Endothelial cell of umbilical vein (primary cell): ENCODE results near the gene SIPA1L3. TPM values are rescaled to one million over a fixed set of nuclear protein-coding genes. Genes with fewer than 3 reads are reported as not detected.

ENCODE experiments used
- BruUV-seq: library from RNA; stranded (reverse); fragments of 400-500 nt; replicated peaks from 2 replicates; lab custom pipeline; 2021; lab: Mats Ljungman, UMichigan
- CTCF ChIA-PET: fragments of 300-600, 350-600 bp; sonication (Branson Sonifier 250); formaldehyde crosslinking; loops from one replicate; lab custom pipeline; 2021; ENCODE audit warnings: antibody characterized with exemption, inconsistent platforms; lab: Charles Lee
- POLR2A ChIA-PET: fragments of 300-600, 350-600 bp; sonication (Branson Sonifier 250); formaldehyde crosslinking; loops from one replicate; lab custom pipeline; 2021; ENCODE audit warnings: antibody characterized with exemption, inconsistent platforms; lab: Charles Lee
- DNase-seq: peaks from one replicate; pipeline ENCODE4 v3.0.0-alpha.2; 2011; ENCODE audit warnings: low read depth, low spot score
- FAIRE-seq: peaks from 2 replicates; lab custom pipeline; 2011; peaks lifted over from hg19 to GRCh38; lab: Jason Lieb, UNC
- H2AFZ ChIP-seq: 2 replicates; pipeline ENCODE4 v1.6.0; 2012; ENCODE audit warnings: low read depth, low read length, control low read depth, inconsistent platforms
- H3K27ac ChIP-seq: 2 replicates; pipeline ENCODE4 v1.5.1; 2011; ENCODE audit warnings: low read depth, mild to moderate bottlenecking, control low read depth, low read length, moderate library complexity; ENCODE audit not compliant: insufficient read depth
- H3K27me3 ChIP-seq, 2 experiments: 2 replicates each; pipeline versions ENCODE4 v1.6.0 to v1.6.1; 2011; ENCODE audit warnings: low read length in 2 of 2, mixed read lengths in 1 of 2; ENCODE audit not compliant: control insufficient read depth in 2 of 2, insufficient read depth in 2 of 2
- H3K36me3 ChIP-seq, 2 experiments: 2 replicates in 1 of 2; 3 replicates in 1 of 2; pipeline ENCODE4 v1.5.1; 2011; ENCODE audit warnings: low read length in 2 of 2, mild to moderate bottlenecking in 1 of 2, moderate library complexity in 1 of 2; ENCODE audit not compliant: control insufficient read depth in 2 of 2, insufficient read depth in 2 of 2; ENCODE audit errors: extremely low read depth in 1 of 2
- H3K4me1 ChIP-seq: 3 replicates; pipeline ENCODE4 v1.5.1; 2011; ENCODE audit warnings: mild to moderate bottlenecking, low read length; ENCODE audit not compliant: control insufficient read depth, insufficient read depth; ENCODE audit errors: extremely low read depth
- H3K4me2 ChIP-seq: 2 replicates; pipeline ENCODE4 v1.6.1; 2011; ENCODE audit warnings: low read length, control low read depth, mixed read lengths; ENCODE audit not compliant: insufficient read depth
- H3K4me3 ChIP-seq, 3 experiments: fragments of 200-600 bp in 1 of 3; sonication (generic), shearing (Covaris generic) in 1 of 3; replicated peaks in 1 of 3; 2 replicates each; pipeline ENCODE4 v1.5.1; 2011 to 2016; ENCODE audit warnings: control low read depth in 3 of 3, low read length in 3 of 3, mild to moderate bottlenecking in 2 of 3, inconsistent platforms in 1 of 3, low read depth in 1 of 3, moderate library complexity in 1 of 3; ENCODE audit not compliant: insufficient read depth in 1 of 3
- H3K79me2 ChIP-seq: 2 replicates; pipeline ENCODE4 v1.6.0; 2012; ENCODE audit warnings: low read length, inconsistent platforms; ENCODE audit not compliant: control insufficient read depth, insufficient read depth
- H3K9ac ChIP-seq: replicated peaks from 2 replicates; pipeline ENCODE3; 2011; ENCODE audit warnings: low read length, control low read depth; ENCODE audit not compliant: insufficient read depth; ENCODE audit errors: extremely low read depth
- H3K9me1 ChIP-seq: replicated peaks from 3 replicates; pipeline ENCODE4 v1.6.0; 2011; ENCODE audit warnings: mild to moderate bottlenecking, low read length; ENCODE audit not compliant: control insufficient read depth, insufficient read depth; ENCODE audit errors: extremely low read depth
- H3K9me3 ChIP-seq: replicated peaks from 2 replicates; pipeline ENCODE4 v1.5.1; 2012; ENCODE audit warnings: low read length, inconsistent platforms; ENCODE audit not compliant: control insufficient read depth, insufficient read depth
- H4K20me1 ChIP-seq: replicated peaks from 2 replicates; pipeline ENCODE3; 2011; ENCODE audit warnings: mild to moderate bottlenecking, low read length; ENCODE audit not compliant: control insufficient read depth, insufficient read depth; ENCODE audit errors: extremely low read depth
- EZH2 ChIP-seq: IDR thresholded peaks from 2 replicates; pipeline ENCODE4 v1.6.1; 2012; ENCODE audit warnings: borderline replicate concordance, low read depth, mild to moderate bottlenecking, moderate library complexity, low read length, inconsistent platforms; ENCODE audit not compliant: severe bottlenecking
- GATA2 ChIP-seq: IDR thresholded peaks from 2 replicates; pipeline ENCODE4 v1.7.0; 2011; ENCODE audit warnings: low read depth, mild to moderate bottlenecking, moderate library complexity, mixed read lengths, low read length; ENCODE audit not compliant: insufficient read length, insufficient read depth
- MYC ChIP-seq: IDR thresholded peaks from one replicate; pipeline ENCODE4 v1.6.1; 2011; ENCODE audit warnings: mild to moderate bottlenecking, low read depth, low read length
- dilution Hi-C: fragments of 300-500 bp; cut with MboI; formaldehyde crosslinking; loops from one replicate; pipeline ENCODE4 v1.15.0; 2019; ENCODE audit warnings: low sequenced_read_pairs; ENCODE audit not compliant: extremely low pct_ligation_motif_present
- intact Hi-C: fragments of 100-400 bp; cut with micrococcal nuclease; formaldehyde crosslinking; loops from one replicate; pipeline ENCODE4 v1.10.0; 2022
- polyA plus RNA-seq, 4 experiments: library from polyadenylated mRNA; depleted of rRNA in 3 of 4; stranded (reverse) in 3 of 4; unstranded in 1 of 4; fragments of >200 nt; gene quantifications; 2 replicates each; pipeline versions ENCODE4 v1.2.1 to v1.2.3, GENCODE V29; 2011 to 2012; ENCODE audit warnings: missing spikeins in 1 of 4
- total RNA-seq: library from RNA; stranded (reverse); gene quantifications from 2 replicates; pipeline ENCODE4 v1.2.3, GENCODE V29; 2021

Gene SIPA1L3
- total and polyA plus RNA-seq, 2 donors (not counting 3 experiments of a cell fraction or from before 2014, with no cell fraction given): 14.2 to 47.2 TPM

DNA sequence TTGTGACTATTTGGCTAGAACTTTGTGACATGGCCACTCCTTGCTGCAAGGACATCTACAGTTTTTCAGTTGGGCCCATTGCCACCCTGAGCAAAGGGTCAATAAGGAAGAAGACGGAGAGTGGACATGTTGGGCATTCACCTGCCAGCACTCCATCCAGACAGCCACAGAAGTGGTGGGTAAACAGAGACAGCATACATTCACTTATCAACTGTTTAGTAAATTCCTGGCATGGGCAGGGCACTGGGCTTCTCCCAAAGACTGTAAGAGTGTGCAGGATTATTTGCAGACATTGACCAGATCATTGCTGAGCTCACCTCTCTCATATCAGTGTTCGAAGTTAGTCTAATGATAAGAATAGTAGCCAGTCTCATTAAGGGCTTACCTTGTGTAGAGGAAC, 29.2 kb downstream of the SIPA1L3 start:
- ChIA-PET POLR2A (no interaction called here), CTCF (no interaction called here)
- Histone ChIP-seq H3K9me3 (no peaks in the 10 kb centered on the region), H3K4me1 (peaks cover 13% of the 10 kb centered on the region), H3K9ac (no peak overlapping the region), H3K4me2 (no peak overlapping the region), H3K79me2 (peaks cover 50% of the 10 kb centered on the region), H3K27ac (no peak overlapping the region), H3K4me3 (no peak overlapping the region), H3K9me1 (no peaks in the 10 kb centered on the region), H3K36me3 (no peaks in the 10 kb centered on the region), H2AFZ (no peak overlapping the region), H3K27me3 (no peaks in the 10 kb centered on the region), H4K20me1 (no peaks in the 10 kb centered on the region)
- BruUV-seq: no TSS peak
- dilution Hi-C loops (no loop called here), intact Hi-C loops (no loop called here)
- FAIRE-seq (no peak), DNase-seq (no peak)
- no peak for TF ChIP-seq MYC

DNA sequence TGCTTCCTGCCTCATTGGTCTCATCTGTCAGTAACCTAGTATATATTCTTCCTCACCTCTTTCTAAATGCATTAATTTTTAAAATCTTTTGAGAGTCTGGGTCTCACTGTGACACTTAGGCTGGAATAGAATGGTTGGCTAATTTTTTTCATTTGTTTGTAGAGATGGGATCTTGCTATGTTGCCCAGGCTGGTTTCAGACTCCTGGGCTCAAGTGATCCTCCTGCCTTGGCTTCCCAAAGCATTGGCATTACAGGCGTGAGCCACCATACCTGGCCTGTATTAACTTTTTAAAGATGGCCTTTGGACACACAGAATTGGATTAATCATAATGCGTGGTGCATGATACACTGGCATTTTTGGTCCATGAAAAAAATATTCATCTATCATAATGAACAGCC, 29.9 kb downstream of the SIPA1L3 start:
- no TSS peak for BruUV-seq
- no peaks in the 10 kb centered on the region for H3K9me1 ChIP-seq
- no peaks in the 10 kb centered on the region for H4K20me1 ChIP-seq
- H3K27ac ChIP-seq: no peak overlapping the region
- ChIA-PET POLR2A (no interaction called here), CTCF (no interaction called here)
- no peak overlapping the region for H3K9ac ChIP-seq
- no peaks in the 10 kb centered on the region for H3K9me3 ChIP-seq
- peaks cover 10% of the 10 kb centered on the region for H3K4me1 ChIP-seq
- FAIRE-seq (no peak), DNase-seq (no peak)
- dilution Hi-C loops: no loop called here
- no peaks in the 10 kb centered on the region for H3K36me3 ChIP-seq
- no peaks in the 10 kb centered on the region for H3K27me3 ChIP-seq
- intact Hi-C loops: no loop called here
- peaks cover 51% of the 10 kb centered on the region for H3K79me2 ChIP-seq
- no peak overlapping the region for H2AFZ ChIP-seq
- H3K4me2 ChIP-seq: no peak overlapping the region
- H3K4me3 ChIP-seq: no peak overlapping the region
- no peak for TF ChIP-seq EZH2
- TF ChIP-seq GATA2: no peak
